ENCODE results near the gene AGPS. TPM values are rescaled to one million over a fixed set of nuclear protein-coding genes. Genes with fewer than 3 reads are reported as not detected.

AGPS gene
- total RNA-seq, 2 donors from 2014 or later: 64.8 to 102 TPM

DNA sequence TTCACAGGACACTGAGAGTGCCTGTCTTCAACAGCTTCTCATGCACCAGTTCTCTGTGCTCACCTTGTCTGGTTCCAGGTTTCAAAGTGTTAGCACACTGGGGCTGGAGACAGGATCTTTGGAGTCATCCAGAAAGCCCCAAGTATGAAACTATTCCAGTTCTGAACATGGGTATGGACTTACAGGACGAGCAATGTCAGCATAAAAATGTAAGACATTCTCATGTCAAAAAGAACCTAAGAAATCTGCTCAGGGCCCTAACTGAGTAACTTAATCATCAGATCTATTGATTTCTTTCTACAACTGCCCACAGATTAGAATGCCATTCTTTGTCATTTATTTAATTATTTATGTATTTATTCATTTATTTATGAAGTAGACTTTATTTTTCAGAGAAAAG, 184.5 kb downstream of the AGPS start:
- no peaks in the 10 kb centered on the region for H3K4me1 ChIP-seq
- H3K4me3 ChIP-seq: no peak overlapping the region
- H3K27me3 ChIP-seq: no peaks in the 10 kb centered on the region
- intact Hi-C loops (cut with DNase I): no loop called here
- no peak overlapping the region for H3K27ac ChIP-seq
- DNase-seq: no peak
- no peak overlapping the region for H3K9ac ChIP-seq (ENCODE audit: low read depth in 2 of 2, low read length in 2 of 2)
- TF ChIP-seq, protein P1, sequence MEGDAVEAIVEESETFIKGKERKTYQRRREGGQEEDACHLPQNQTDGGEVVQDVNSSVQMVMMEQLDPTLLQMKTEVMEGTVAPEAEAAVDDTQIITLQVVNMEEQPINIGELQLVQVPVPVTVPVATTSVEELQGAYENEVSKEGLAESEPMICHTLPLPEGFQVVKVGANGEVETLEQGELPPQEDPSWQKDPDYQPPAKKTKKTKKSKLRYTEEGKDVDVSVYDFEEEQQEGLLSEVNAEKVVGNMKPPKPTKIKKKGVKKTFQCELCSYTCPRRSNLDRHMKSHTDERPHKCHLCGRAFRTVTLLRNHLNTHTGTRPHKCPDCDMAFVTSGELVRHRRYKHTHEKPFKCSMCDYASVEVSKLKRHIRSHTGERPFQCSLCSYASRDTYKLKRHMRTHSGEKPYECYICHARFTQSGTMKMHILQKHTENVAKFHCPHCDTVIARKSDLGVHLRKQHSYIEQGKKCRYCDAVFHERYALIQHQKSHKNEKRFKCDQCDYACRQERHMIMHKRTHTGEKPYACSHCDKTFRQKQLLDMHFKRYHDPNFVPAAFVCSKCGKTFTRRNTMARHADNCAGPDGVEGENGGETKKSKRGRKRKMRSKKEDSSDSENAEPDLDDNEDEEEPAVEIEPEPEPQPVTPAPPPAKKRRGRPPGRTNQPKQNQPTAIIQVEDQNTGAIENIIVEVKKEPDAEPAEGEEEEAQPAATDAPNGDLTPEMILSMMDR (IDR thresholded peaks at IDR 0.05): no peak
- no peaks in the 10 kb centered on the region for H3K36me3 ChIP-seq
- no peaks in the 10 kb centered on the region for H3K9me3 ChIP-seq

DNA sequence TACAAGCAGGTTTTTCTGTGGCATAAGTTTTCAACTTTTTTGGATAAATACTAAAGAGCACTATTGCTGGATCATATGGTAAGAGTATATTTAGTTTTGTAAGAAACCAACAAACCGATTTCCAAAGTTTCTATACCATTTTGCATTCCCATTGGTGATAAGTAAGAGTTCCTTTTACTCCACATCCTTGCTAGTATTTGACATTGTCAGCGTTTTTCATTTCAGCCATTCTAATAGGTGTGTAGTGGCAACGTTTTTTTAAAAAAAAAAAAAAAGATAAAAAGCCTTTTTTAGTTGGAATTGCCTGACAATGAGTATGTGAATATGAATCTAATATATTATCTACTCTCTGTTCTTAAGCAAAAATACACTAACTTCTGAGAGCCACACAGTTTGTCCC, 185.9 kb downstream of the AGPS start:
- Histone ChIP-seq H3K9ac (ENCODE audit: low read depth in 2 of 2, low read length in 2 of 2) (no peak overlapping the region), H3K36me3 (no peaks in the 10 kb centered on the region), H3K27me3 (no peaks in the 10 kb centered on the region), H3K4me1 (no peaks in the 10 kb centered on the region), H3K4me3 (no peak overlapping the region), H3K27ac (no peak overlapping the region), H3K9me3 (no peaks in the 10 kb centered on the region)
- TF ChIP-seq, protein P1 (IDR thresholded peaks at IDR 0.05): no peak
- no peak for DNase-seq
- intact Hi-C loops (cut with DNase I): no loop called here

DNA sequence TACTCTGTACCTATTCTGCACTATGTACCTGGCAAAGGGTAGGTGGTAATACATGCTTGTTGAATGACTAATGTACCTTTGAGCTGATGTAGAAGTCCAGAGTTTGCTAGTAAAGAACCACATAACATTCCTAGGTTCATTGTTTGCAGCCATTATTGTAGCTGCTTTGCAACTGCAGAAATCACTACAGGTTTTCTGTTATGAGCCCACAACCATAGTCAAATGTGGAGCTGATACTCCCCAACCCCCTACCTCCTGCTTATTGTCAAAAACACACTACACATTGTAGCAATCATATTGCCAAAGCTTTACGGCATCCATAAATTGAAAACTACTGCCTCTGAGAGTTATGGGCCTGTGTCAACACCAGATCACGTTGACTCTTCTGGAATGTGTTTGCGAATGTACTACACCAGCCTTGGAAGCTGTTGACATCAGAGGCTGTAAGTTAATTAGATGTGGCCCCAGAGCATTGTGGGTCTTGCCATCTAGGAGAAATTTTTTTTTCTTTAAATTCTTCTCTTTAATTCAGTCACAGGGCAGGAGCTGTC, 187.0 kb downstream of the AGPS start:
- no peaks in the 10 kb centered on the region for H3K9me3 ChIP-seq
- H3K27ac ChIP-seq: peak overlapping the region; percentile 12
- DNase-seq: no peak
- intact Hi-C loops (cut with DNase I): no loop called here
- TF ChIP-seq, protein P1 (IDR thresholded peaks at IDR 0.05): no peak
- H3K9ac ChIP-seq (ENCODE audit: low read depth in 2 of 2, low read length in 2 of 2): no peak overlapping the region
- no peaks in the 10 kb centered on the region for H3K36me3 ChIP-seq
- no peak overlapping the region for H3K4me3 ChIP-seq
- H3K27me3 ChIP-seq: no peaks in the 10 kb centered on the region
- no peaks in the 10 kb centered on the region for H3K4me1 ChIP-seq

- intact Hi-C loops (cut with DNase I): no loop called here
- no peak overlapping the region for H3K9ac ChIP-seq (ENCODE audit: low read depth in 2 of 2, low read length in 2 of 2)
- no peak overlapping the region for H3K27ac ChIP-seq
- H3K27me3 ChIP-seq: no peaks in the 10 kb centered on the region
- DNase-seq: no peak
- no peaks in the 10 kb centered on the region for H3K9me3 ChIP-seq
- TF ChIP-seq, protein P1 (IDR thresholded peaks at IDR 0.05): no peak
- H3K4me3 ChIP-seq: no peak overlapping the region
- no peaks in the 10 kb centered on the region for H3K36me3 ChIP-seq
- no peaks in the 10 kb centered on the region for H3K4me1 ChIP-seq
Observed at GRCh38 chr2:177582000-177582399, 189.4 kb downstream of the AGPS start.

DNA sequence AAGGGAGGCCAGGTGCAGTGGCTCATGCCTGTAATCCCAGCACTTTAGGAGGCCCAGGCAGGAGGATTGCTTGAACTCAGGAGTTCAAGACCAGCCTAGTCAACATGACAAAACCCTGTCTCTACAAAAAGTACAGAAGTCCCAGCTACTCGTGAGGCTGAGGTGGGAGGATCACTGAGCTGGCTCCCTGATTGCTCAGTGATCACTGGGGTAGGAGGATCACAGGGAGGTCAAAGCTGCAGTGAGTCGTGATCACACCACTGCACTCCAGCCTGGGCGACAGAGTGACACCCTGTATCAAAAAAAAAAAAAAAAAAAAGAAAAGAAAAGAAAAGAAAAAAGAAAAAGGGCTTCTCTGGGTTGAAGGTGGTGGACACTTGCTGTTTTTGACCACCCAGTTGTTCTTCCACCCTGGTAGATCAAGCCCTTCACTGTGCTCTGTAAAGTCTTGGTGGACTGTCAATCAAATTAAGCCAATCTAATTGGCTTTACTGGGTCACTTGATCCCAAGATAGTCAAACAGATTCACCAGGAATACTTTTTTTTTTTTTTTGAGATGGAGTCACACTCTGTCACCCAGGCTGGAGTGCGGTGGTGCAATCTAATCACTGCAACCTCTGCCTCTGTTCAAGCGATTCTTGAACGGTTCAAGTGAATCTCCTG, 191.6 kb downstream of the AGPS start:
- Histone ChIP-seq H3K4me1 (no peaks in the 10 kb centered on the region), H3K9ac (ENCODE audit: low read depth in 2 of 2, low read length in 2 of 2) (no peak overlapping the region), H3K4me3 (no peak overlapping the region), H3K27ac (no peak overlapping the region), H3K9me3 (no peaks in the 10 kb centered on the region), H3K27me3 (no peaks in the 10 kb centered on the region), H3K36me3 (no peaks in the 10 kb centered on the region)
- intact Hi-C loops (cut with DNase I): no loop called here
- TF ChIP-seq, protein P1 (IDR thresholded peaks at IDR 0.05): no peak
- no peak for DNase-seq

Data from colonic mucosa (tissue), 4 donors.